GM18907 (cell line): ENCODE data around the gene ACOT11.
A peak's percentile ranks its signal among the peaks of the same experiment; 100 is the strongest.

ENCODE experiments used
- ATAC-seq: cut with Tn5 transposase; IDR thresholded peaks from one replicate; pipeline ENCODE4 v1.9.1; 2021; ENCODE audit warnings: mild to moderate bottlenecking, moderate library complexity; ENCODE audit not compliant: unreplicated experiment

The ACOT11 gene

GRCh38 chr1:54584575-54584974 is 36.5 kb downstream of the ACOT11 start:
- ATAC-seq = no peak

- ATAC-seq = no peak
These were observed 37.4 kb downstream of the ACOT11 start for GRCh38 chr1:54585181-54586066.

- ATAC-seq = no peak
These were observed 40.3 kb downstream of the ACOT11 start for GRCh38 chr1:54588377-54588776.

GRCh38 chr1:54591127-54591756 is 43.2 kb downstream of the ACOT11 start:
- no peak for ATAC-seq

- ATAC-seq = no peak
These were observed 45.6 kb downstream of the ACOT11 start for GRCh38 chr1:54593571-54594160.

GRCh38 chr1:54594463-54594862 is 46.4 kb downstream of the ACOT11 start:
- ATAC-seq = no peak

- ATAC-seq = no peak
These were observed 48.0 kb downstream of the ACOT11 start for GRCh38 chr1:54595956-54596498.

GRCh38 chr1:54596756-54597155 is 48.7 kb downstream of the ACOT11 start:
- ATAC-seq = no peak

- no peak for ATAC-seq
These were observed 49.5 kb downstream of the ACOT11 start for GRCh38 chr1:54597455-54598030.

- ATAC-seq = no peak
These were observed 51.3 kb downstream of the ACOT11 start for GRCh38 chr1:54599211-54599823.

GRCh38 chr1:54600947-54601721 is 53.1 kb downstream of the ACOT11 start:
- ATAC-seq = no peak

- no peak for ATAC-seq
These were observed 53.7 kb downstream of the ACOT11 start for GRCh38 chr1:54601730-54602129.

GRCh38 chr1:54602554-54602953 is 54.5 kb downstream of the ACOT11 start:
- no peak for ATAC-seq

GRCh38 chr1:54603241-54603640 is 55.2 kb downstream of the ACOT11 start:
- ATAC-seq = no peak

GRCh38 chr1:54604051-54604450 is 56.0 kb downstream of the ACOT11 start:
- no peak for ATAC-seq

- ATAC-seq = peak; percentile 56
These were observed 56.7 kb downstream of the ACOT11 start for GRCh38 chr1:54604572-54605370.

- ATAC-seq = no peak
These were observed 58.3 kb downstream of the ACOT11 start for GRCh38 chr1:54606096-54606989.

- no peak for ATAC-seq
These were observed 58.9 kb downstream of the ACOT11 start for GRCh38 chr1:54606990-54607325.
